Measurements from ENCODE around the gene AJM1.

Gene AJM1

DNA sequence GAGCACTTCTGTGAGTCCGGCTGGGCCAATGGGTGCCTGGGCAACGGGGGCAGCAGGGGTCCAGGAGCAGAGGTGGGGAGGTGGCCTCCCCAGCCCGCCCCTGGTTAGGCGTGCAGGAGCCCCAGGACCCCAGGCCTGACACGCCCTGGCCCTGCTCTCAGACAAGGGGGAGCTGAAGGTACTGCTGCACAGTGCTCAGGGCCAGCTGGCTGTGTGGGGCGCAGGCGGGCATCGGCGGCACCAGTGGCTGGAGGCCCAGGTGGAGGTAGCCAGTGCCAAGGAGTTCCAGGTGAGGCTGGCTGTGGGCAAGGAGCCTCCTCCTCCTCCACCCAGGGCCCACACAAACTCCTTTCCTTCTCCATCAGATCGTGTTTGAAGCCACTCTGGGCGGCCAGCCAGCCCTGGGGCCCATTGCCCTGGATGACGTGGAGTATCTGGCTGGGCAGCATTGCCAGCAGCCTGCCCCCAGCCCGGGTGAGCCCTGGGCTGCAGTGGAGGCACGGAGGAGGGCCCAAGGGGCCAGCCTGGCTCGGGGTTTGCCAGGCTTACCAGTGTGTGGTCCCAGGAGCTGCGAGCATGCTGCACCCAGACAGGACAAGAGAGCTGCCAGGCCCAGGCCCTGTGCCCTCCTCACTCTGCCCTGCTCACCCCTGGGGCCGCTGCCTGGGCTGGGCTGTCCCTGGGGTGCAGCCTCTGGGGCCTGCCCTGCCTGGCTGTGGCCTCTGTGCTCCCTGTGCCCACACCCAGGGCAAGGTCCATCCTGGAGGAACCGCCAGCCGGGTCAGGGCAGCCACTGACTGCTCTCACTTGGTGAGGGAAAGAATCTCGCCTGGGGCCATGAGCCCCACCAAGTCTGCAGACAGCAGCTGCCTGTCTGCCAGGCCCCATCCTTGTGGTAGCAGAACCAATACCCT is 16.8 kb downstream of the AJM1 start:
- no peak overlapping the region for H3K9ac ChIP-seq (ENCODE audit: low read depth, low read length, poor library complexity)
- H4K8ac ChIP-seq (ENCODE audit: low read depth, low read length) = no peak overlapping the region
- DNase-seq (ENCODE audit: low spot score) = no peak
- H3K18ac ChIP-seq (ENCODE audit: low read length) = no peak overlapping the region
- H3K4ac ChIP-seq (ENCODE audit: low read length) = no peak overlapping the region
- H3K36me3 ChIP-seq (replicated peaks in 1 of 2; ENCODE audit: control insufficient read depth in 2 of 2, insufficient read depth in 2 of 2, low read length in 2 of 2) = peaks cover 36 to 54% of the 10 kb centered on the region in 2 donors
- H2BK15ac ChIP-seq (ENCODE audit: low read length) = no peak overlapping the region
- no peak overlapping the region for H4K91ac ChIP-seq (ENCODE audit: low read depth, low read length, poor library complexity)
- no peak overlapping the region for H3K27ac ChIP-seq (replicated peaks; ENCODE audit: low read length)
- no CpG with 5 or more reads among the region's 20 CpGs for WGBS, 2 donors (ENCODE audit: extremely low coverage in 2 of 2, insufficient read length in 2 of 2, insufficient replicate concordance in 1 of 2)
- H3K4me3 ChIP-seq (ENCODE audit: low read length in 2 of 2) = no peak overlapping the region
- H3K27me3 ChIP-seq (ENCODE audit: control insufficient read depth in 3 of 3, insufficient read depth in 3 of 3, low read depth in 1 of 3, low read length in 3 of 3) = no peaks in the 10 kb centered on the region
- H3K4me1 ChIP-seq (ENCODE audit: control insufficient read depth in 2 of 2, insufficient read depth in 1 of 2, low read depth in 1 of 2, low read length in 2 of 2) = no peaks in the 10 kb centered on the region
- H2AK5ac ChIP-seq (ENCODE audit: low read depth, low read length) = no peak overlapping the region
- peaks cover 26% of the 10 kb centered on the region for H3K79me1 ChIP-seq (ENCODE audit: low read depth, low read length)
- no peak overlapping the region for H2BK12ac ChIP-seq (ENCODE audit: low read length)
- H2BK120ac ChIP-seq (ENCODE audit: low read depth, low read length) = no peak overlapping the region
- H2BK5ac ChIP-seq (ENCODE audit: low read length) = peak overlapping the region; percentile 93
- H3K14ac ChIP-seq (ENCODE audit: low read length) = peak overlapping the region; percentile 82
- peak overlapping the region; percentile 80 for H3K23ac ChIP-seq (ENCODE audit: low read depth, low read length, poor library complexity)
- H3K4me2 ChIP-seq (ENCODE audit: insufficient read depth, low read length, poor library complexity, severe bottlenecking) = no peak overlapping the region
- H2AFZ ChIP-seq (ENCODE audit: low read length) = no peak overlapping the region
- no peaks in the 10 kb centered on the region for H3K9me3 ChIP-seq (replicated peaks in 1 of 2; ENCODE audit: control insufficient read depth in 2 of 2, insufficient read depth in 1 of 2, low read depth in 1 of 2, low read length in 2 of 2)

DNA sequence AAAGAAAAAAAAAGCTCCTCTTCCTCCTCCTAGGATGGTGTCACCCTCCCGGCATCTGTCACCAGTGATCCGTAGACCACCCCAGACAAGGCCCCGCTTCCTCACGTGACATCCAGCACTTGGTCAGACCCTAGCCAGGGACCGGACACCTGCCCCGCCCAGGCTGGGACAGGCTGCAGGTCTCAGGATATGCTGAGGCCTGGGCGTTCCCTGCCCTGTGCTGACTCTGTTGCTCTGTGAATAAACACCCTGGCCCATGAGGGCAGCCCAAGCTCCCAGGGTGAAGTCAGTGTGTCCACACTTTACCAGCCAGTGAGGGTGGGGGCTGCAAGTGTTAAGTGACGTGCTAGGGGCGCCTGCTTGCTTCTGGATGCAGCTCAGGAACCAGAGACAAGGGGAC is 18.3 kb downstream of the AJM1 start:
- no CpG with 5 or more reads among the region's 9 CpGs for WGBS, 2 donors (ENCODE audit: extremely low coverage in 2 of 2, insufficient read length in 2 of 2, insufficient replicate concordance in 1 of 2)
- no peak for DNase-seq (ENCODE audit: low spot score)

DNA sequence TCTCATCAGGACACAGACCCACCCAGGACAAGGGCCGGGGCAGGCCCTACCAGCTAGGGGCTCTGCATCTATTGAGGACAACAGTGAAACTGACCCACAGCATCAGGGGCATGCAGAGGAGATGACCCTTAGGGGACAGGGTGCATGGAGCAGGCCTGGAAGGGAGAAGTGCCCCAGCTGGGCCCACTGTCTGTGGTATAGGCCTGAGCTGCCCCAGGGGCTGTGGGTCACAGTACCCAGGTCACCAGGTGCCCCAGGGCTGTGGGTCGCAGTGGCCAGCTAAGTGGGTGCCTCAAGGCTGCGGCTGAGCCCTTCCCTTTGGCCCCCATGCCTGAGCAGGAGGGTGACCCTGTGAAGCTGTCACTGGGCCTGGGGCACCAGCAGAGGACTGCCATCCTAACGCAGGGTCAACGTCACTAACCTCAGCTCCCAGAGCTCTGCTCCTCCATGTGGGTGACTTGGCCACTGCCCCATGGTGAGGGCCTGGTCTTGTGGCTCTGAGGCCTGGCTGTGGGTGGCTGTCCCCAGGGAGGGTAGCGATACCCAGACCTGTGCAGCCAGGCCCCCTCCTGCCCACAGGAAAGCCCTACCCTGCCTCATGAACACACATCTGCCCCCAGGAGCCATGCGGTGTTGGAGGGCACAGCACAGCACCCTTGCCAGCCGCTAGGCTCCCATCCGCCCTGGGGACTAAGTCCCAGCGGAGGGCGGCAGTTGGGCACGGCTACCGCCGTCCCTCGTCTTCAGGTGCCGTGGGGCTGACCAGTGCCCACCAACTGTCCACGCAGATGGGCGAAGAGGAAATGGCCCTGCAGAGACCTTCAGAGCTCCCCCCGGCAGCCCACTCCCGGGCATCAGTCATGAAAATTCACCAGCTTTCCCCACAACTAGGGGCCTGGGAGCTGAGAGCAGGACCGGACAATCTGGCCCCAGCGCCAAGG is 18.9 kb downstream of the AJM1 start:
- no peak overlapping the region for H3K9ac ChIP-seq (ENCODE audit: low read depth, low read length, poor library complexity)
- no peak overlapping the region for H4K91ac ChIP-seq (ENCODE audit: low read depth, low read length, poor library complexity)
- peak overlapping the region; percentile 85 for H3K23ac ChIP-seq (ENCODE audit: low read depth, low read length, poor library complexity)
- no peak overlapping the region for H3K27ac ChIP-seq (replicated peaks; ENCODE audit: low read length)
- no peak overlapping the region for H3K18ac ChIP-seq (ENCODE audit: low read length)
- peaks cover 36% of the 10 kb centered on the region for H3K79me1 ChIP-seq (ENCODE audit: low read depth, low read length)
- peak overlapping the region; percentile 82 for H3K14ac ChIP-seq (ENCODE audit: low read length)
- peaks cover 39 to 64% of the 10 kb centered on the region in 2 donors for H3K36me3 ChIP-seq (replicated peaks in 1 of 2; ENCODE audit: control insufficient read depth in 2 of 2, insufficient read depth in 2 of 2, low read length in 2 of 2)
- no peak overlapping the region for H2AK5ac ChIP-seq (ENCODE audit: low read depth, low read length)
- no peak overlapping the region for H3K4me3 ChIP-seq (ENCODE audit: low read length in 2 of 2)
- H2BK120ac ChIP-seq (ENCODE audit: low read depth, low read length) = no peak overlapping the region
- no peaks in the 10 kb centered on the region for H3K9me3 ChIP-seq (replicated peaks in 1 of 2; ENCODE audit: control insufficient read depth in 2 of 2, insufficient read depth in 1 of 2, low read depth in 1 of 2, low read length in 2 of 2)
- no peak overlapping the region for H2BK5ac ChIP-seq (ENCODE audit: low read length)
- no peaks in the 10 kb centered on the region for H3K27me3 ChIP-seq (ENCODE audit: control insufficient read depth in 3 of 3, insufficient read depth in 3 of 3, low read depth in 1 of 3, low read length in 3 of 3)
- peaks cover 7 to 8% of the 10 kb centered on the region in 2 donors for H3K4me1 ChIP-seq (ENCODE audit: control insufficient read depth in 2 of 2, insufficient read depth in 1 of 2, low read depth in 1 of 2, low read length in 2 of 2)
- H3K4me2 ChIP-seq (ENCODE audit: insufficient read depth, low read length, poor library complexity, severe bottlenecking) = no peak overlapping the region
- H3K4ac ChIP-seq (ENCODE audit: low read length) = no peak overlapping the region
- H2BK12ac ChIP-seq (ENCODE audit: low read length) = no peak overlapping the region
- no peak overlapping the region for H2BK15ac ChIP-seq (ENCODE audit: low read length)
- H4K8ac ChIP-seq (ENCODE audit: low read depth, low read length) = no peak overlapping the region
- DNase-seq (ENCODE audit: low spot score) = no peak
- H2AFZ ChIP-seq (ENCODE audit: low read length) = no peak overlapping the region
- WGBS, 2 donors (ENCODE audit: extremely low coverage in 2 of 2, insufficient read length in 2 of 2, insufficient replicate concordance in 1 of 2) = no CpG with 5 or more reads among the region's 22 CpGs

More for the DNA sequence above, 18.3 kb downstream of the AJM1 start:
- no peak overlapping the region for H3K18ac ChIP-seq (ENCODE audit: low read length)
- H3K27me3 ChIP-seq (ENCODE audit: control insufficient read depth in 3 of 3, insufficient read depth in 3 of 3, low read depth in 1 of 3, low read length in 3 of 3) = no peaks in the 10 kb centered on the region
- H3K9me3 ChIP-seq (replicated peaks in 1 of 2; ENCODE audit: control insufficient read depth in 2 of 2, insufficient read depth in 1 of 2, low read depth in 1 of 2, low read length in 2 of 2) = no peaks in the 10 kb centered on the region
- no peak overlapping the region for H2BK5ac ChIP-seq (ENCODE audit: low read length)
- no peak overlapping the region for H4K8ac ChIP-seq (ENCODE audit: low read depth, low read length)
- no peak overlapping the region for H3K4me2 ChIP-seq (ENCODE audit: insufficient read depth, low read length, poor library complexity, severe bottlenecking)
- no peak overlapping the region for H2AK5ac ChIP-seq (ENCODE audit: low read depth, low read length)
- no peak overlapping the region for H3K14ac ChIP-seq (ENCODE audit: low read length)
- H3K4me3 ChIP-seq (ENCODE audit: low read length in 2 of 2) = no peak overlapping the region
- H3K9ac ChIP-seq (ENCODE audit: low read depth, low read length, poor library complexity) = peak overlapping the region; percentile 60
- H3K4ac ChIP-seq (ENCODE audit: low read length) = no peak overlapping the region
- no peak overlapping the region for H4K91ac ChIP-seq (ENCODE audit: low read depth, low read length, poor library complexity)
- peaks cover 7 to 8% of the 10 kb centered on the region in 2 donors for H3K4me1 ChIP-seq (ENCODE audit: control insufficient read depth in 2 of 2, insufficient read depth in 1 of 2, low read depth in 1 of 2, low read length in 2 of 2)
- no peak overlapping the region for H3K27ac ChIP-seq (replicated peaks; ENCODE audit: low read length)
- no peak overlapping the region for H2BK15ac ChIP-seq (ENCODE audit: low read length)
- H2BK12ac ChIP-seq (ENCODE audit: low read length) = no peak overlapping the region
- H3K79me1 ChIP-seq (ENCODE audit: low read depth, low read length) = peaks cover 33% of the 10 kb centered on the region
- H2AFZ ChIP-seq (ENCODE audit: low read length) = no peak overlapping the region
- peaks cover 39 to 64% of the 10 kb centered on the region in 2 donors for H3K36me3 ChIP-seq (replicated peaks in 1 of 2; ENCODE audit: control insufficient read depth in 2 of 2, insufficient read depth in 2 of 2, low read length in 2 of 2)
- peak overlapping the region; percentile 85 for H3K23ac ChIP-seq (ENCODE audit: low read depth, low read length, poor library complexity)
- H2BK120ac ChIP-seq (ENCODE audit: low read depth, low read length) = no peak overlapping the region

Measured in neuronal stem cell (in vitro differentiated cells).